H9 (cell line): ENCODE measurements around the gene KLF11. TPM values are rescaled to one million over a fixed set of nuclear protein-coding genes. Genes with fewer than 3 reads are reported as not detected.
A peak's percentile ranks its signal among the peaks of the same experiment; 100 is the strongest.

Experiments used
- DNase-seq: peaks from one replicate; pipeline ENCODE4 v3.0.0-alpha.2; 2017
- H2AFZ ChIP-seq: one replicate; pipeline ENCODE4 v1.6.1; 2013; ENCODE audit warnings: mild to moderate bottlenecking, low read length, control low read depth, moderate library complexity
- H2AK5ac ChIP-seq: 2 replicates; pipeline ENCODE4 v1.6.1; 2013; ENCODE audit warnings: low read length, control low read depth, mixed read lengths; ENCODE audit not compliant: insufficient read length
- H2BK120ac ChIP-seq: one replicate; pipeline ENCODE4 v1.6.1; 2013; ENCODE audit warnings: low read depth, mild to moderate bottlenecking, low read length, control low read depth, inconsistent platforms; ENCODE audit not compliant: poor library complexity, severe bottlenecking
- H2BK12ac ChIP-seq: 2 replicates; pipeline ENCODE4 v1.6.1; 2013; ENCODE audit warnings: low read length, control low read depth, mixed read lengths, low read depth; ENCODE audit not compliant: insufficient read length
- H2BK15ac ChIP-seq: 2 replicates; pipeline ENCODE4 v1.6.1; 2013; ENCODE audit warnings: low read depth, low read length, control low read depth
- H2BK20ac ChIP-seq: one replicate; pipeline ENCODE4 v1.6.1; 2013; ENCODE audit warnings: low read depth, mild to moderate bottlenecking, low read length, control low read depth, inconsistent platforms; ENCODE audit not compliant: poor library complexity, severe bottlenecking
- H2BK5ac ChIP-seq: 2 replicates; pipeline ENCODE4 v1.6.1; 2013; ENCODE audit warnings: low read length, control low read depth, mixed read lengths; ENCODE audit not compliant: insufficient read length
- H3K14ac ChIP-seq: 2 replicates; pipeline ENCODE4 v1.6.1; 2013; ENCODE audit warnings: low read length, control low read depth; ENCODE audit not compliant: insufficient read depth
- H3K18ac ChIP-seq: 2 replicates; pipeline ENCODE4 v1.6.1; 2013; ENCODE audit warnings: low read depth, mild to moderate bottlenecking, mixed read lengths, low read length, control low read depth; ENCODE audit not compliant: insufficient read length
- H3K23ac ChIP-seq: 2 replicates; pipeline ENCODE4 v1.6.1; 2013; ENCODE audit warnings: low read length, control low read depth, mixed read lengths, low read depth; ENCODE audit not compliant: insufficient read length
- H3K23me2 ChIP-seq: 2 replicates; pipeline ENCODE4 v1.6.1; 2013; ENCODE audit warnings: low read depth, mild to moderate bottlenecking, mixed read lengths, low read length, control low read depth; ENCODE audit not compliant: insufficient read length, poor library complexity, severe bottlenecking
- H3K27ac ChIP-seq: 2 replicates; pipeline ENCODE4 v1.5.1; 2013; ENCODE audit warnings: low read length, control low read depth, mixed read lengths, low read depth; ENCODE audit not compliant: insufficient read length
- H3K27me3 ChIP-seq: 2 replicates; pipeline ENCODE4 v1.6.1; 2013; ENCODE audit warnings: low read length, control low read depth, inconsistent platforms; ENCODE audit not compliant: insufficient read depth
- H3K4ac ChIP-seq: 2 replicates; pipeline ENCODE4 v1.6.1; 2013; ENCODE audit warnings: low read depth, mild to moderate bottlenecking, control low read depth, inconsistent platforms, low read length, moderate library complexity
- H3K4me1 ChIP-seq: 2 replicates; pipeline ENCODE4 v1.6.1; 2013; ENCODE audit warnings: low read length, control low read depth, inconsistent platforms; ENCODE audit not compliant: insufficient read depth
- H3K4me2 ChIP-seq: 2 replicates; pipeline ENCODE4 v1.6.1; 2013; ENCODE audit warnings: low read length, control low read depth, mixed read lengths; ENCODE audit not compliant: insufficient read length, insufficient read depth
- H3K56ac ChIP-seq: 2 replicates; pipeline ENCODE4 v1.6.1; 2013; ENCODE audit warnings: low read depth, mild to moderate bottlenecking, mixed read lengths, low read length, control low read depth; ENCODE audit not compliant: insufficient read length
- H3K79me1 ChIP-seq: 2 replicates; pipeline ENCODE4 v1.6.1; 2013; ENCODE audit warnings: low read depth, mild to moderate bottlenecking, moderate library complexity, low read length, control low read depth, inconsistent platforms; ENCODE audit not compliant: insufficient read depth, poor library complexity, severe bottlenecking
- H3K79me2 ChIP-seq: 2 replicates; pipeline ENCODE4 v1.6.1; 2013; ENCODE audit warnings: low read length, control low read depth, inconsistent platforms; ENCODE audit not compliant: insufficient read depth
- H3K9ac ChIP-seq: 2 replicates; pipeline ENCODE4 v1.6.1; 2013; ENCODE audit warnings: low read length, control low read depth, mixed read lengths; ENCODE audit not compliant: insufficient read length; ENCODE audit errors: extremely low read depth
- H3K9me3 ChIP-seq: one replicate; pipeline ENCODE4 v1.6.1; 2013; ENCODE audit warnings: low read depth, low read length, inconsistent platforms; ENCODE audit not compliant: control insufficient read depth
- H3T11ph ChIP-seq: one replicate; pipeline ENCODE4 v1.6.1; 2013; ENCODE audit warnings: mild to moderate bottlenecking, low read length, control low read depth, inconsistent platforms
- H4K20me1 ChIP-seq: one replicate; pipeline ENCODE4 v1.6.1; 2013; ENCODE audit not compliant: control insufficient read depth, insufficient read length, insufficient read depth
- H4K5ac ChIP-seq: 2 replicates; pipeline ENCODE4 v1.6.1; 2013; ENCODE audit warnings: low read depth, mild to moderate bottlenecking, mixed read lengths, low read length, control low read depth; ENCODE audit not compliant: insufficient read length
- H4K8ac ChIP-seq: replicated peaks from 2 replicates; pipeline ENCODE4 v1.6.1; 2013; ENCODE audit warnings: low read length, control low read depth, mixed read lengths, low read depth; ENCODE audit not compliant: insufficient read length
- H4K91ac ChIP-seq: 2 replicates; pipeline ENCODE4 v1.6.1; 2013; ENCODE audit warnings: low read depth, mild to moderate bottlenecking, moderate library complexity, mixed read lengths, low read length, control low read depth; ENCODE audit not compliant: insufficient read length
- H3K27ac Mint-ChIP-seq, 3 experiments: 2 replicates in 2 of 3; 3 replicates in 1 of 3; pipeline ENCODE4 v1.8.0; 2020 to 2021; ENCODE audit warnings: mixed read lengths in 3 of 3, mild to moderate bottlenecking in 1 of 3, moderate library complexity in 1 of 3
- H3K27me3 Mint-ChIP-seq: 2 replicates; pipeline ENCODE4 v1.8.0; 2021; ENCODE audit warnings: low read depth, mild to moderate bottlenecking, moderate library complexity, mixed read lengths
- H3K36me3 Mint-ChIP-seq, 3 experiments: 2 replicates in 2 of 3; 3 replicates in 1 of 3; pipeline ENCODE4 v1.8.0; 2020 to 2021; ENCODE audit warnings: low read depth in 3 of 3, mixed read lengths in 3 of 3; ENCODE audit not compliant: insufficient read depth in 1 of 3
- H3K4me1 Mint-ChIP-seq, 2 experiments: 2 replicates each; pipeline ENCODE4 v1.8.0; 2020; ENCODE audit warnings: mixed read lengths in 2 of 2
- H3K4me3 Mint-ChIP-seq, 2 experiments: 2 replicates in 1 of 2; 3 replicates in 1 of 2; pipeline ENCODE4 v1.8.0; 2020 to 2021; ENCODE audit warnings: mild to moderate bottlenecking in 2 of 2, mixed read lengths in 2 of 2, moderate library complexity in 1 of 2
- H3K9me3 Mint-ChIP-seq, 2 experiments: 2 replicates in 1 of 2; 3 replicates in 1 of 2; pipeline ENCODE4 v1.8.0; 2020; ENCODE audit warnings: mild to moderate bottlenecking in 2 of 2, mixed read lengths in 2 of 2, moderate library complexity in 1 of 2
- WGBS: extraction: QIAGEN DNeasy Blood & Tissue Kit; methylation state at CpG from one replicate; pipeline ENCODE4 v1.1.7; 2013; ENCODE audit warnings: missing lambda C conversion rate, low lambda C conversion rate, mixed read lengths; ENCODE audit not compliant: insufficient read length; ENCODE audit errors: extremely low coverage; 5-methylcytosine and 5-hydroxymethylcytosine counted together
- total RNA-seq: library from RNA; stranded (reverse); gene quantifications from 2 replicates; pipeline ENCODE4 v1.2.1, GENCODE V29; 2021
- TF ChIP-seq, protein P1 (sequence below): fragments of 200-600 bp; sonication (generic); conservative IDR thresholded peaks from 3 replicates; pipeline ENCODE4 v1.8.0; 2021; ENCODE audit warnings: antibody characterized with exemption, mild to moderate bottlenecking

KLF11 gene
- total RNA-seq, 1 experiment from 2014 or later: 15.5 TPM

DNA sequence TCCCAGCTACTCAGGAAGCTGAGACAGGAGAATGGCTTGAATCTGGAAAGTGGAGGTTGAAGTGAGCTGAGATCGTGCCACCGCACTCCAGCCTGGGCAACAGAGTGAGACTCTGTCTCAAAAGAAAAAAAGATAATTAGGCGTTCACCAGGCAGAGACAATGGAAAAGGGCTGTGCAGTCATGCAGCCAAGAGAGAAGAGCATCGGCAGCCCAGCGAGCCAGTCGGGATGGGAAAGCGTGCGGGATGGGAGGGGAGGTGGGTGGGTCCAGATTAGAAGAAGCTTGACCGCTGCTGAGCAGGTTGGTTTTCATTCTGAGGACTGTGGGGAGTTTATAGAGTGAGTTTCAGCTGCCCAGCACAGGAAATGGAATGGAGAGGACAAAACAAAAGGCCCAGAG, 51.8 kb downstream of the KLF11 start:
- Mint-ChIP-seq H3K4me3 (peak overlapping the region in 1 of 2 experiments; percentile 60; a peak in 1 of 5 replicates), H3K4me1 (peaks cover 18 to 27% of the 10 kb centered on the region in 2 experiments), H3K36me3 (peaks cover 0 to 2% (median 0%) of the 10 kb centered on the region in 3 experiments; a peak in 1 of 7 replicates), H3K9me3 (no peaks in the 10 kb centered on the region; a peak in 1 of 5 replicates), H3K27me3 (peaks cover 11% of the 10 kb centered on the region), H3K27ac (no peak overlapping the region; a peak in 1 of 7 replicates)
- no peak overlapping the region for H2AK5ac ChIP-seq
- H2BK120ac ChIP-seq: no peak overlapping the region
- H3K4me1 ChIP-seq: no peaks in the 10 kb centered on the region
- DNase-seq: no peak
- no peaks in the 10 kb centered on the region for H4K20me1 ChIP-seq
- H3K23me2 ChIP-seq: no peaks in the 10 kb centered on the region
- TF ChIP-seq, protein P1, sequence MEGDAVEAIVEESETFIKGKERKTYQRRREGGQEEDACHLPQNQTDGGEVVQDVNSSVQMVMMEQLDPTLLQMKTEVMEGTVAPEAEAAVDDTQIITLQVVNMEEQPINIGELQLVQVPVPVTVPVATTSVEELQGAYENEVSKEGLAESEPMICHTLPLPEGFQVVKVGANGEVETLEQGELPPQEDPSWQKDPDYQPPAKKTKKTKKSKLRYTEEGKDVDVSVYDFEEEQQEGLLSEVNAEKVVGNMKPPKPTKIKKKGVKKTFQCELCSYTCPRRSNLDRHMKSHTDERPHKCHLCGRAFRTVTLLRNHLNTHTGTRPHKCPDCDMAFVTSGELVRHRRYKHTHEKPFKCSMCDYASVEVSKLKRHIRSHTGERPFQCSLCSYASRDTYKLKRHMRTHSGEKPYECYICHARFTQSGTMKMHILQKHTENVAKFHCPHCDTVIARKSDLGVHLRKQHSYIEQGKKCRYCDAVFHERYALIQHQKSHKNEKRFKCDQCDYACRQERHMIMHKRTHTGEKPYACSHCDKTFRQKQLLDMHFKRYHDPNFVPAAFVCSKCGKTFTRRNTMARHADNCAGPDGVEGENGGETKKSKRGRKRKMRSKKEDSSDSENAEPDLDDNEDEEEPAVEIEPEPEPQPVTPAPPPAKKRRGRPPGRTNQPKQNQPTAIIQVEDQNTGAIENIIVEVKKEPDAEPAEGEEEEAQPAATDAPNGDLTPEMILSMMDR: no peak
- no peaks in the 10 kb centered on the region for H3K9me3 ChIP-seq
- H3K18ac ChIP-seq: no peak overlapping the region
- H3T11ph ChIP-seq: no peak overlapping the region
- H4K5ac ChIP-seq: no peak overlapping the region
- no peak overlapping the region for H2BK20ac ChIP-seq
- no peaks in the 10 kb centered on the region for H3K79me2 ChIP-seq
- no peak overlapping the region for H3K4me2 ChIP-seq
- no peak overlapping the region for H3K56ac ChIP-seq
- no peak overlapping the region for H4K8ac ChIP-seq
- H2BK5ac ChIP-seq: no peak overlapping the region
- no peak overlapping the region for H3K14ac ChIP-seq
- no peak overlapping the region for H2BK12ac ChIP-seq
- H2AFZ ChIP-seq: no peak overlapping the region
- no peak overlapping the region for H3K9ac ChIP-seq
- H3K27me3 ChIP-seq: no peaks in the 10 kb centered on the region
- H2BK15ac ChIP-seq: no peak overlapping the region
- H4K91ac ChIP-seq: no peak overlapping the region
- no peak overlapping the region for H3K27ac ChIP-seq
- H3K79me1 ChIP-seq: no peaks in the 10 kb centered on the region
- no peak overlapping the region for H3K4ac ChIP-seq
- no CpG with 5 or more reads among the region's 9 CpGs for WGBS
- no peak overlapping the region for H3K23ac ChIP-seq
